Fibroblast of villous mesenchyme (primary cell): ENCODE measurements around the gene TMEM100. TPM values are rescaled to one million over a fixed set of nuclear protein-coding genes. Genes with fewer than 3 reads are reported as not detected.

ENCODE experiments used
- DNase-seq: peaks from one replicate; pipeline ENCODE4 v3.0.0-alpha.2; 2010; ENCODE audit warnings: low read depth
- H3K4me3 ChIP-seq: 2 replicates; pipeline ENCODE4 v1.5.1; 2011; ENCODE audit warnings: low read depth, mild to moderate bottlenecking, low read length
- total RNA-seq: library from RNA; depleted of rRNA; stranded (reverse); fragments of >200 nt; gene quantifications from 2 replicates; pipeline ENCODE4 v1.2.3, GENCODE V29; 2012
- TF ChIP-seq, protein P1 (sequence below): IDR thresholded peaks from 2 replicates; pipeline ENCODE4 v1.5.1; 2012; ENCODE audit warnings: low read depth, mild to moderate bottlenecking, low read length; ENCODE audit not compliant: insufficient read depth

TMEM100 gene
- total RNA-seq, 1 donor: under 0.01 TPM

DNA sequence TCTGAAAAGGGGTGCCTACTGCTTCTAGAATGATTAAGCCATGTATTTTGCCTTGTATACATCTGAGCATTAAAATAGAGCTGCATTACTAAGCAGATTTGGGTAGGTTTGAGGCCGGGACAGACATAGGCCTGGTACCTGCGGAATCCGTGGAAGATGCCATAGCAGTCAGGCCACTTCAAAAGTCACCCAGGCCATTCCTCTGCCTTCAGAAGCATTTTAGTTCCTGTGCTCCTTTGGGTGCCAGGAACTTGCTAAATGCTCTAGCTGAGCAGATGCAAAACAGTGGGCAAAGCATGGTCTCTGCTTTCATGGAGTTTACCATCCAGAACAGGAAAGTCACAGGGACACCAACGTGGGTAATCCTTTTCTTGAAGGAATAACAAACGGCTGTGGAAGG is 5.7 kb upstream of the TMEM100 start:
- TF ChIP-seq, protein P1, sequence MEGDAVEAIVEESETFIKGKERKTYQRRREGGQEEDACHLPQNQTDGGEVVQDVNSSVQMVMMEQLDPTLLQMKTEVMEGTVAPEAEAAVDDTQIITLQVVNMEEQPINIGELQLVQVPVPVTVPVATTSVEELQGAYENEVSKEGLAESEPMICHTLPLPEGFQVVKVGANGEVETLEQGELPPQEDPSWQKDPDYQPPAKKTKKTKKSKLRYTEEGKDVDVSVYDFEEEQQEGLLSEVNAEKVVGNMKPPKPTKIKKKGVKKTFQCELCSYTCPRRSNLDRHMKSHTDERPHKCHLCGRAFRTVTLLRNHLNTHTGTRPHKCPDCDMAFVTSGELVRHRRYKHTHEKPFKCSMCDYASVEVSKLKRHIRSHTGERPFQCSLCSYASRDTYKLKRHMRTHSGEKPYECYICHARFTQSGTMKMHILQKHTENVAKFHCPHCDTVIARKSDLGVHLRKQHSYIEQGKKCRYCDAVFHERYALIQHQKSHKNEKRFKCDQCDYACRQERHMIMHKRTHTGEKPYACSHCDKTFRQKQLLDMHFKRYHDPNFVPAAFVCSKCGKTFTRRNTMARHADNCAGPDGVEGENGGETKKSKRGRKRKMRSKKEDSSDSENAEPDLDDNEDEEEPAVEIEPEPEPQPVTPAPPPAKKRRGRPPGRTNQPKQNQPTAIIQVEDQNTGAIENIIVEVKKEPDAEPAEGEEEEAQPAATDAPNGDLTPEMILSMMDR: no peak
- H3K4me3 ChIP-seq: no peak overlapping the region
- no peak for DNase-seq

- no peak overlapping the region for H3K4me3 ChIP-seq
- DNase-seq: no peak
- TF ChIP-seq, protein P1: no peak
Observed at GRCh38 chr17:55727920-55728319, 5.3 kb upstream of the TMEM100 start.

DNA sequence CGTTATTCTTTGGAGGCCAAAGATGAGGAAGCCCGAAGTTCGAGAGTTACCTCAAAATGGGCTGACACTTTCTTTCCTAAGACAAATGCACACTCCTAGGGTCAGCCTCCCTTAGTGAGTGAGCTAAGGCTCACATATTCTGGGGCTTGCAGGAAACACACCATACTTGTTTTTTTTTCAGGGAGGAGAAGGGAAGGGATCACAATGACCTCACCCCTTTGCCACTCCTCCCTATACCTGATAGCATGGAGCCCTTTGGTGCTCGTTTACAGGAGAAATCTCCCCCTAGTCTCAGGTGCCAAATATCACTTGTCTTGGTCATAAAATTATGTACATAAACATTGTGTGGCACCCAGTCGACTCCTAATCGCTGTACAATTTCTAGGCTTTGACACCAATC is 4.6 kb upstream of the TMEM100 start:
- no peak for DNase-seq
- no peak overlapping the region for H3K4me3 ChIP-seq
- TF ChIP-seq, protein P1: no peak

DNA sequence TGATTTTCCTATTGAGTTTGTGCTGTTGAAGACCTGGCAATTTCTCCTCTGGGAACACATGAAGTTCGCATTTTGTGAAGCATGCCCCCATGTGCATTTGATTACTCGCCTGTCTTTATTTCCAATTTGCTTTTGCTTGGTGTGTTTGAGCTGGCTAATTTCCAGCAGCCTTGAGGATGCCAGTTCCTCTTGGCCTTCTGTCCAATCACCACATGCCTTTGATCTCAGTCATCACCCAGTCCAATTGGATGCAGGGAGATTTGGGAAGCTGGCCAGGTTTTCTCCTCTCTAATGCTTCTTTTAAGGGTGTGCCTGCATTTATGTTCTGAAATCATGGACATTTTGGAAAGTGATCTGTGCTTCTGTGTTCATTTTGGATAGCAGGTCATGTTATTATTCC is 3.8 kb upstream of the TMEM100 start:
- TF ChIP-seq, protein P1: no peak
- DNase-seq: peak; percentile 58
- no peak overlapping the region for H3K4me3 ChIP-seq

- H3K4me3 ChIP-seq: peak overlapping the region; percentile 53
- no peak for DNase-seq
- TF ChIP-seq, protein P1: no peak
Observed at GRCh38 chr17:55723488-55723848, 804 bp upstream of the TMEM100 start.

DNA sequence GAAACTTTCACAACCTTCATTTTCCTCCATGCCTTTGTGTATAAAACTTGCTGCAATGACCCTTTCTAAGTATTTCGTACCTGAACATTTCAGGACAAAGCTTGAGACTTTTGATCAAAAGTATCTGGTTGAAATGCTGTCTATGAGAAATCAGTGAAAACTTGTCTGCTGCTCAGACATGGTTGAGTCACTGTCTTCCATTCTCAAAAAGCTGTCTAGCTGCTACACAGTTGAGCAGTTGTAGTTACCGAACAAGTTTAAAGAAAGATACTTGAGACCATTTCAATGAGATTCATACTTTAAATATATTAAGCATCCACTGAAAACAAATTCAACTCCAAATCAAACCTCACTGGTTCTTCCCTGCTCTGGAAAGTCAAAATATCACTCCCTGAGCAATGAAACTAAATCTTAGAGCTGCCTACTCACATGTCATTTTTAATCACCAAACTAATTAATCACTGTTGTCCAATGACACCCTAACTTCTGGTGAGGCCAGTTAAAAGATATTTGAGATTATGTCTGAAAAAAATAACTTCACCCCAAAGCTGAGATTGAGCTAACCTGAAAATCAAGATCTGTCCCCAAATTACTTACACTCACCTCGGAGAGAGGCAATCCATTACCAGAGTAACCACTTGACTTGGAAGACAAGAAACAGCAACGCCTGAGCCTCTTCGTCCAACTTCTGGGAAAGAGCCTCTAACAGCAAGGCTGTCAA is 488 bp downstream of the TMEM100 start:
- peak overlapping the region; percentile 53 for H3K4me3 ChIP-seq
- TF ChIP-seq, protein P1: no peak
- no peak for DNase-seq
